MM.1S (cell line): ENCODE measurements around the gene FAP.

Experiments used
- DNase-seq: peaks from one replicate; pipeline ENCODE4 v3.0.0-alpha.2; 2015
- H2AFZ ChIP-seq: fragments of 300-600 bp; sonication (generic); 2 replicates; pipeline ENCODE4 v1.6.0; 2016; ENCODE audit warnings: antibody characterized with exemption, low read length
- H3F3A ChIP-seq: fragments of 300-600 bp; sonication (generic); 2 replicates; pipeline ENCODE4 v1.6.1; 2016; ENCODE audit warnings: mild to moderate bottlenecking, antibody characterized with exemption, low read length, moderate library complexity, mixed read lengths; ENCODE audit not compliant: insufficient read depth
- H3K27ac ChIP-seq: fragments of 300-600 bp; sonication (generic); 2 replicates; pipeline ENCODE4 v1.5.1; 2016; ENCODE audit warnings: mild to moderate bottlenecking, low read length
- H3K27me3 ChIP-seq: fragments of 300-600 bp; sonication (generic); replicated peaks from 2 replicates; pipeline ENCODE4 v1.6.0; 2016; ENCODE audit warnings: low read length; ENCODE audit not compliant: insufficient read depth
- H3K36me3 ChIP-seq: fragments of 300-600 bp; sonication (generic); replicated peaks from 2 replicates; pipeline ENCODE4 v1.6.1; 2016; ENCODE audit warnings: mild to moderate bottlenecking, low read length, mixed read lengths; ENCODE audit not compliant: insufficient read depth
- H3K4me1 ChIP-seq: fragments of 300-600 bp; sonication (generic); 2 replicates; pipeline ENCODE4 v1.6.1; 2016; ENCODE audit warnings: low read length, mixed read lengths
- H3K4me2 ChIP-seq: fragments of 300-600 bp; sonication (generic); 2 replicates; pipeline ENCODE4 v1.6.0; 2016; ENCODE audit warnings: low read depth, low read length
- H3K4me3 ChIP-seq: fragments of 300-600 bp; sonication (generic); 2 replicates; pipeline ENCODE4 v1.5.1; 2016; ENCODE audit warnings: low read length, mixed read lengths
- H3K79me2 ChIP-seq: fragments of 300-600 bp; sonication (generic); 2 replicates; pipeline ENCODE4 v1.6.1; 2016; ENCODE audit warnings: mixed run types, low read length, mixed read lengths
- H3K9ac ChIP-seq: fragments of 300-600 bp; sonication (generic); 2 replicates; pipeline ENCODE4 v1.6.1; 2016; ENCODE audit warnings: low read length, mixed read lengths
- H3K9me2 ChIP-seq: fragments of 300-600 bp; sonication (generic); replicated peaks from 2 replicates; pipeline ENCODE4 v1.6.1; 2016; ENCODE audit warnings: mild to moderate bottlenecking, low read length, mixed read lengths; ENCODE audit not compliant: insufficient read depth
- H3K9me3 ChIP-seq: fragments of 300-600 bp; sonication (generic); replicated peaks from 2 replicates; pipeline ENCODE4 v1.6.1; 2016; ENCODE audit warnings: mild to moderate bottlenecking, low read length, mixed read lengths; ENCODE audit not compliant: insufficient read depth
- H4K20me1 ChIP-seq: fragments of 300-600 bp; sonication (generic); 2 replicates; pipeline ENCODE4 v1.6.1; 2016; ENCODE audit warnings: mild to moderate bottlenecking, low read length, moderate library complexity, mixed read lengths; ENCODE audit not compliant: insufficient read depth
- CTCF ChIP-seq: fragments of 300-600 bp; sonication (generic); IDR thresholded peaks from 2 replicates; pipeline ENCODE4 v1.5.1; 2016; ENCODE audit warnings: antibody characterized with exemption, low read length, mixed read lengths
- EZH2 ChIP-seq: fragments of 300-600 bp; sonication (generic); optimal IDR thresholded peaks from 2 replicates; pipeline ENCODE3; 2017; ENCODE audit warnings: low read depth, mild to moderate bottlenecking, antibody characterized with exemption, low read length, mixed read lengths
- EZH2phosphoT487 ChIP-seq: fragments of 300-600 bp; sonication (generic); IDR thresholded peaks from 2 replicates; pipeline ENCODE4 v1.6.1; 2018; ENCODE audit warnings: antibody characterized with exemption, low read length

The FAP gene

GRCh38 chr2:162156149-162156548 lies 87.1 kb downstream of the FAP start:
- Histone ChIP-seq H3K4me1 (no peaks in the 10 kb centered on the region), H3K9me2 (no peaks in the 10 kb centered on the region), H3K4me2 (no peak overlapping the region), H3K4me3 (no peak overlapping the region), H3K36me3 (no peaks in the 10 kb centered on the region), H3K27me3 (no peaks in the 10 kb centered on the region), H3K9me3 (no peaks in the 10 kb centered on the region), H3K79me2 (no peaks in the 10 kb centered on the region), H3K9ac (no peak overlapping the region), H2AFZ (no peak overlapping the region), H4K20me1 (no peaks in the 10 kb centered on the region), H3F3A (no peaks in the 10 kb centered on the region), H3K27ac (no peak overlapping the region)
- DNase-seq = no peak
- TF ChIP-seq EZH2 (no peak), CTCF (no peak), EZH2phosphoT487 (no peak)

- H3F3A ChIP-seq = no peaks in the 10 kb centered on the region
- H3K79me2 ChIP-seq = no peaks in the 10 kb centered on the region
- no peak for DNase-seq
- no peaks in the 10 kb centered on the region for H3K9me3 ChIP-seq
- no peaks in the 10 kb centered on the region for H3K36me3 ChIP-seq
- H3K4me1 ChIP-seq = no peaks in the 10 kb centered on the region
- no peak overlapping the region for H3K27ac ChIP-seq
- TF ChIP-seq CTCF (peak; percentile 20; the same call in 1 of the 2 replicates), EZH2phosphoT487 (no peak)
- no peaks in the 10 kb centered on the region for H3K27me3 ChIP-seq
- H3K9me2 ChIP-seq = no peaks in the 10 kb centered on the region
- H3K9ac ChIP-seq = no peak overlapping the region
- no peaks in the 10 kb centered on the region for H4K20me1 ChIP-seq
- H2AFZ ChIP-seq = no peak overlapping the region
- H3K4me3 ChIP-seq = no peak overlapping the region
- no peak overlapping the region for H3K4me2 ChIP-seq
Measured at GRCh38 chr2:162155093-162155492, 88.2 kb downstream of the FAP start.

- H4K20me1 ChIP-seq = no peaks in the 10 kb centered on the region
- H3F3A ChIP-seq = no peaks in the 10 kb centered on the region
- H3K9me2 ChIP-seq = no peaks in the 10 kb centered on the region
- H2AFZ ChIP-seq = no peak overlapping the region; the same call in 1 of the 2 replicates
- H3K9ac ChIP-seq = no peak overlapping the region
- no peaks in the 10 kb centered on the region for H3K36me3 ChIP-seq
- no peak overlapping the region for H3K4me3 ChIP-seq
- no peaks in the 10 kb centered on the region for H3K4me1 ChIP-seq
- H3K27me3 ChIP-seq = no peaks in the 10 kb centered on the region
- DNase-seq = peak; percentile 65
- no peak overlapping the region for H3K27ac ChIP-seq
- no peaks in the 10 kb centered on the region for H3K79me2 ChIP-seq
- no peak overlapping the region for H3K4me2 ChIP-seq
- no peak for TF ChIP-seq EZH2
- no peak for TF ChIP-seq EZH2phosphoT487
- TF ChIP-seq CTCF = peak; percentile 90
- H3K9me3 ChIP-seq = no peaks in the 10 kb centered on the region
Measured at GRCh38 chr2:162153608-162154224, 89.5 kb downstream of the FAP start.
